LNCAP (cell line): ENCODE results near the gene FGF21.

Experiments
- CTCF ChIP-seq: fragments of 450-650 bp; IDR thresholded peaks from 2 replicates; pipeline ENCODE4 v1.5.1; 2017; ENCODE audit warnings: mild to moderate bottlenecking

Gene FGF21

GRCh38 chr19:48768994-48769713, 13.8 kb downstream of the FGF21 start:
- TF ChIP-seq CTCF, result no peak

GRCh38 chr19:48770266-48770665, 14.9 kb downstream of the FGF21 start:
- TF ChIP-seq CTCF, result no peak

- TF ChIP-seq CTCF, result no peak
These were observed 15.6 kb downstream of the FGF21 start for GRCh38 chr19:48770734-48771472.

- no peak for TF ChIP-seq CTCF
These were observed 17.2 kb downstream of the FGF21 start for GRCh38 chr19:48772503-48772953.

GRCh38 chr19:48777139-48777538, 21.8 kb downstream of the FGF21 start:
- no peak for TF ChIP-seq CTCF

- no peak for TF ChIP-seq CTCF
These were observed 22.4 kb downstream of the FGF21 start for GRCh38 chr19:48777720-48778119.

- TF ChIP-seq CTCF, result no peak
These were observed 24.3 kb downstream of the FGF21 start for GRCh38 chr19:48779636-48780035.
